Panc1 (cell line): ENCODE results near the gene WDR35.

Source experiments
- CTCF ChIP-seq: fragments of 450-650 bp; IDR thresholded peaks from 2 replicates; pipeline ENCODE4 v1.5.1; 2017; ENCODE audit warnings: mild to moderate bottlenecking
- POLR2AphosphoS5 ChIP-seq: IDR thresholded peaks from 2 replicates; pipeline ENCODE4 v1.6.1; 2012; ENCODE audit warnings: mild to moderate bottlenecking, low read depth, low read length, moderate library complexity
- SIN3A ChIP-seq: IDR thresholded peaks from 2 replicates; pipeline ENCODE4 v1.6.1; 2012; ENCODE audit warnings: low read depth, mild to moderate bottlenecking, low read length, moderate library complexity, borderline replicate concordance; ENCODE audit not compliant: insufficient read depth
- TCF7L2 ChIP-seq: IDR thresholded peaks from 2 replicates; pipeline ENCODE4 v1.6.1; 2011; ENCODE audit warnings: mild to moderate bottlenecking, low read depth, low read length, inconsistent platforms

- TF ChIP-seq CTCF (no peak), TCF7L2 (no peak), POLR2AphosphoS5 (no peak), SIN3A (no peak)
These were observed 116.9 kb downstream of the WDR35 start for GRCh38 chr2:19873014-19873413.
